Measurements from ENCODE around the gene CCDC57. TPM values are rescaled to one million over a fixed set of nuclear protein-coding genes. Genes with fewer than 3 reads are reported as not detected.

The CCDC57 gene
- polyA plus RNA-seq, 1 donor (not counting 4 experiments of a cell fraction or from before 2014, with no cell fraction given): 19.2 TPM

DNA sequence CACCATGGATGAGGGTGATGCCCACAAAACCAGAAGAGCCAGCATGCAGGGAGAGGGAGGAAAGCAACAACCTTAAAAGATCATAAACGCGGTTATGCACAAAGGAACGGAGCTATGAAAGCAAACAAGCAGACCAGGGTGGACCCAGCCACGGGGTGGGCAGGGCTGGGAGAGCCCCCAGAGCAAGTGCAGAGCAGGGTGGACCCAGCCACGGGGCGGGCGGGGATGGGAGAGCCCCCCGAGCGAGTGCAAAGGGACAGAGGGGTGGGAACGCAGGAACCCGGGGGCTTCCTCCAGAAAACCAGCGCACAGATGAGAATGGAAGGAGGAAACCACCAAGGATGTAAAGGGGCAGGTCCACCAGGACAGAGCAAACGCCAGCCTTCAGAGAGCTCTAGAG is 33.2 kb downstream of the CCDC57 start:
- dilution Hi-C loops (cut with MboI; ENCODE audit: extremely low pct_ligation_motif_present, low sequenced_read_pairs): no loop called here
- Histone ChIP-seq H3K36me3 (ENCODE audit: control insufficient read depth in 2 of 2, extremely low read depth in 1 of 2, insufficient read depth in 2 of 2, low read length in 2 of 2) (peaks cover 5 to 32% of the 10 kb centered on the region in 2 experiments), H2AFZ (ENCODE audit: control insufficient read depth, low read length) (no peak overlapping the region), H3K4me2 (ENCODE audit: control insufficient read depth, extremely low read depth, insufficient read depth, low read depth, low read length) (no peak overlapping the region), H3K27ac (ENCODE audit: control insufficient read depth, insufficient read depth, low read length) (no peak overlapping the region), H4K20me1 (ENCODE audit: control insufficient read depth, extremely low read depth, insufficient read depth, low read length) (no peaks in the 10 kb centered on the region), H3K27me3 (ENCODE audit: control insufficient read depth, extremely low read depth, insufficient read depth, low read length) (no peaks in the 10 kb centered on the region), H3K4me3 (ENCODE audit: control insufficient read depth in 2 of 3, extremely low read depth in 1 of 3, insufficient read depth in 2 of 3, low read depth in 1 of 3, low read length in 3 of 3) (no peak overlapping the region), H3K4me1 (ENCODE audit: control insufficient read depth, extremely low read depth, insufficient read depth, low read length) (no peaks in the 10 kb centered on the region), H3K9me1 (ENCODE audit: control insufficient read depth, extremely low read depth, insufficient read depth, low read length) (peaks cover 3% of the 10 kb centered on the region), H3K9ac (ENCODE audit: control insufficient read depth, extremely low read depth, insufficient read depth, low read length) (no peak overlapping the region), H3K79me2 (ENCODE audit: control insufficient read depth, insufficient read depth, low read length) (no peaks in the 10 kb centered on the region), H3K9me3 (ENCODE audit: control insufficient read depth, low read depth, low read length) (no peaks in the 10 kb centered on the region)
- no peak for TF ChIP-seq EZH2 (IDR thresholded peaks at IDR 0.05; ENCODE audit: low read length)
- TF ChIP-seq, protein P1, sequence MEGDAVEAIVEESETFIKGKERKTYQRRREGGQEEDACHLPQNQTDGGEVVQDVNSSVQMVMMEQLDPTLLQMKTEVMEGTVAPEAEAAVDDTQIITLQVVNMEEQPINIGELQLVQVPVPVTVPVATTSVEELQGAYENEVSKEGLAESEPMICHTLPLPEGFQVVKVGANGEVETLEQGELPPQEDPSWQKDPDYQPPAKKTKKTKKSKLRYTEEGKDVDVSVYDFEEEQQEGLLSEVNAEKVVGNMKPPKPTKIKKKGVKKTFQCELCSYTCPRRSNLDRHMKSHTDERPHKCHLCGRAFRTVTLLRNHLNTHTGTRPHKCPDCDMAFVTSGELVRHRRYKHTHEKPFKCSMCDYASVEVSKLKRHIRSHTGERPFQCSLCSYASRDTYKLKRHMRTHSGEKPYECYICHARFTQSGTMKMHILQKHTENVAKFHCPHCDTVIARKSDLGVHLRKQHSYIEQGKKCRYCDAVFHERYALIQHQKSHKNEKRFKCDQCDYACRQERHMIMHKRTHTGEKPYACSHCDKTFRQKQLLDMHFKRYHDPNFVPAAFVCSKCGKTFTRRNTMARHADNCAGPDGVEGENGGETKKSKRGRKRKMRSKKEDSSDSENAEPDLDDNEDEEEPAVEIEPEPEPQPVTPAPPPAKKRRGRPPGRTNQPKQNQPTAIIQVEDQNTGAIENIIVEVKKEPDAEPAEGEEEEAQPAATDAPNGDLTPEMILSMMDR (optimal IDR thresholded peaks at IDR 0.05 in 1 of 3, IDR thresholded peaks at IDR 0.05 in 1 of 3, conservative IDR thresholded peaks at IDR 0.05 in 1 of 3; ENCODE audit: extremely low read depth in 1 of 3, insufficient read depth in 2 of 3, low read length in 3 of 3): no peak
- DNase-seq (ENCODE audit: low read depth, low spot score) (no peak), FAIRE-seq (no peak)

DNA sequence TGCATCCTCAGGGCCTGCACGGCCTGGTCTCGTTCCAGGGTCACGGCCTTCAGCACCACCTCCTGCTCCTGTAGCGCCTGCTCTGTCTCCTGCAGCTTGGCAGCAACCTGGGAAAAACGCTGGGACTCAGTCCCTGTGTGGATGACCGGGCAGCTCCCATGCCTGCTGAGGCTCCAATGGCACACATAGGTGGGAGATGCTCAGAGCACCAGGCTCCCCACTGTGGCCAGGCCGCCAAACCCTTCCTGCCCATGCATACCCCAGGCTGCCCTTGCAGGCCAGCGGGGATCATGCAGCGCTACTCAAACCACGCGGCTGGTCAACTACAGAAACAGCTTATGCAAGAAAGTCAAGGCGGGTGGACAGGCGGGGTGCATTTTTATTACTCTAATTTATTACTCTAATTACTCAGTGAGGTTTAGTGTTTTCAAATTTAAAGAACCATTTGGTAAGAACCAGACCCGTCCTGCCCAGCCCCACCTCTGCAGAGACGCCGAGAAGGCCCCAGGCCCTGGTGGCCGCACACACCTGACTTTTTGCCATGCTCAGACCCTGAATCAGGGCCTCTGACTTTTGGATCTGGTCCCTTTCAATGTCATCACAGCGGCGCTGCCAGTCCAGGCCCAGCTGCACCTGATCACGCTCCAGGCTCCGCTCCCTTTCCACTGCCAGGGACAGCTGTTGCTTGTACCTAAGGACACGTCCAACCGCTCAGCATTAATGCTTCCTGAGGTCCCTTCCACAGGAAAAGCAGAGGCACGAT is 34.0 kb downstream of the CCDC57 start:
- dilution Hi-C loops (cut with MboI; ENCODE audit: extremely low pct_ligation_motif_present, low sequenced_read_pairs): no loop called here
- no peak overlapping the region for H2AFZ ChIP-seq (ENCODE audit: control insufficient read depth, low read length)
- FAIRE-seq: no peak

More for the DNA sequence above, 34.0 kb downstream of the CCDC57 start:
- no peaks in the 10 kb centered on the region for H3K79me2 ChIP-seq (ENCODE audit: control insufficient read depth, insufficient read depth, low read length)
- no peak overlapping the region for H3K4me3 ChIP-seq (ENCODE audit: control insufficient read depth in 2 of 3, extremely low read depth in 1 of 3, insufficient read depth in 2 of 3, low read depth in 1 of 3, low read length in 3 of 3)
- H3K9ac ChIP-seq (ENCODE audit: control insufficient read depth, extremely low read depth, insufficient read depth, low read length): no peak overlapping the region
- H3K9me1 ChIP-seq (ENCODE audit: control insufficient read depth, extremely low read depth, insufficient read depth, low read length): no peaks in the 10 kb centered on the region
- no peak for TF ChIP-seq EZH2 (IDR thresholded peaks at IDR 0.05; ENCODE audit: low read length)
- TF ChIP-seq, protein P1 (optimal IDR thresholded peaks at IDR 0.05 in 1 of 3, IDR thresholded peaks at IDR 0.05 in 1 of 3, conservative IDR thresholded peaks at IDR 0.05 in 1 of 3; ENCODE audit: extremely low read depth in 1 of 3, insufficient read depth in 2 of 3, low read length in 3 of 3): no peak
- H3K9me3 ChIP-seq (ENCODE audit: control insufficient read depth, low read depth, low read length): no peaks in the 10 kb centered on the region
- peaks cover 5 to 30% of the 10 kb centered on the region in 2 experiments for H3K36me3 ChIP-seq (ENCODE audit: control insufficient read depth in 2 of 2, extremely low read depth in 1 of 2, insufficient read depth in 2 of 2, low read length in 2 of 2)
- H3K4me1 ChIP-seq (ENCODE audit: control insufficient read depth, extremely low read depth, insufficient read depth, low read length): peaks cover 2% of the 10 kb centered on the region
- H3K4me2 ChIP-seq (ENCODE audit: control insufficient read depth, extremely low read depth, insufficient read depth, low read depth, low read length): no peak overlapping the region
- DNase-seq (ENCODE audit: low read depth, low spot score): no peak
- no peaks in the 10 kb centered on the region for H3K27me3 ChIP-seq (ENCODE audit: control insufficient read depth, extremely low read depth, insufficient read depth, low read length)
- no peak overlapping the region for H3K27ac ChIP-seq (ENCODE audit: control insufficient read depth, insufficient read depth, low read length)
- no peaks in the 10 kb centered on the region for H4K20me1 ChIP-seq (ENCODE audit: control insufficient read depth, extremely low read depth, insufficient read depth, low read length)

Measured in keratinocyte (primary cell).